ENCODE measurements around the gene ADAM23. TPM values are rescaled to one million over a fixed set of nuclear protein-coding genes. Genes with fewer than 3 reads are reported as not detected.

ADAM23 gene
- total RNA-seq, 2 experiments from 2014 or later = 0.85 to 0.98 TPM

DNA sequence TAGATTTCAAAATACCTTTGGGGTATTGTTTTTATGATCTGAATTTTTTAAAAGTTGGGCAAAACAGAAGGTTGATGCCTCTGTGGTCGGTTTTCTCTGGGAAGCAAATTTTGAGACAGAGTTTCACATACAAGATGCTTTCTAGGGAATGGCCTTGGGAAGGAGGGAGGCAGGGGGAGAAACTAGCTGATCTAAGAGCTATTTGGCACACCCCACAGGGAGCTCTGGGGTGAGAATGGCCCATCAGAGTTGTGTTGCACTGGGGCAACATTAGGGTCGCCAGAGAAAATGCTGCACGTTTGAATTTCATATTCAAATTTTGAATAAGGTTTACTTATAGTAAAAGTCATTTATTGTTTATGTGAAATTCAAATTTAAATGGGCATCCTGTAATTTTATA lies 11.9 kb upstream of the ADAM23 start:
- Mint-ChIP-seq H3K27ac (no peak overlapping the region), H3K9me3 (no peaks in the 10 kb centered on the region), H3K4me1 (no peaks in the 10 kb centered on the region), H3K4me3 (no peak overlapping the region), H3K27me3 (peaks cover 8% of the 10 kb centered on the region), H3K36me3 (ENCODE audit: low read depth) (no peaks in the 10 kb centered on the region)
- CTCF ChIA-PET = no interaction called here
- DNase-seq = no peak
- POLR2A ChIA-PET = no interaction called here

DNA sequence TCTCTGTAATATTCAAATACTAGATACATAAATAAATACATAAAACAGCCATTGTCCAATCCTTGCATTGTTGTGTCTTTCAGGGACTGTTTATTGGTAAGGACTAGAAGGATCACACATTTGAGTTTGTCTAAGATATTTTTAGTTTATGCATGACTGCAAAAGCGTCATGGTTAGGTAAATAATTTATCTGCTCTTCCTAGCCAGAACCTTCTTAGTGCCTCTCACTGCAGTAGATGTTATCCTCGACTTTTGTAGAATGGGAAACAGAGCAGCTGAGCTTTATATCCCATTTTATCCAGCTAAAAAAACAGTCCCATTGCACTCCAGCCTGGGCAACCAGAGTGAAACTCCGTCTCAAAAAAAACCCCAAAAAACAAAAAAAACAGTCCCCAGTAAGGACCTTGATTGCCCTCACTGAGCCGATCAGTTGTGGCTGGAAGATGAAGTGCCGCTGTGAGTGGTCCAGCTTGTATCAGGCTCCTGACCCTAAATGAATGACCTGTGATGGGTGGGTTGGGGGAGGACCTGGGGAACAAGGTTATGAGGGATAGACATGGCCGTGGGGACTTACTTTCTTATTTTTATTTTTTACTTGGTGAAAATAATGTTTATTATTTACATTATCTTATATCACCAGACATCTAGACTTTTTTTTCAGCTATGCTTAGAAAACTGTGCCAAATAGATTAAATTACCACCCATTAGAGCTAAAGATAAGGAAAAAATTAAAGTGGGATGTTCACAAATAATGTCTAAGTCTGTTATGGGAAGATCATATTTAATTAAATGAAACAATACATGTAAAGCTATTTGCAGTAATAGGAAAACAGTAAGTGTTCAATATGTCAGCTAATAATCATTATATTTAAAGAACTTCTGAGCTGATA lies 10.9 kb upstream of the ADAM23 start:
- peaks cover 8% of the 10 kb centered on the region for H3K27me3 Mint-ChIP-seq
- H3K27ac Mint-ChIP-seq = no peak overlapping the region
- ChIA-PET POLR2A (no interaction called here), CTCF (no interaction called here)
- no peaks in the 10 kb centered on the region for H3K4me1 Mint-ChIP-seq
- DNase-seq = no peak
- no peaks in the 10 kb centered on the region for H3K36me3 Mint-ChIP-seq (ENCODE audit: low read depth)
- no peaks in the 10 kb centered on the region for H3K9me3 Mint-ChIP-seq
- H3K4me3 Mint-ChIP-seq = no peak overlapping the region

DNA sequence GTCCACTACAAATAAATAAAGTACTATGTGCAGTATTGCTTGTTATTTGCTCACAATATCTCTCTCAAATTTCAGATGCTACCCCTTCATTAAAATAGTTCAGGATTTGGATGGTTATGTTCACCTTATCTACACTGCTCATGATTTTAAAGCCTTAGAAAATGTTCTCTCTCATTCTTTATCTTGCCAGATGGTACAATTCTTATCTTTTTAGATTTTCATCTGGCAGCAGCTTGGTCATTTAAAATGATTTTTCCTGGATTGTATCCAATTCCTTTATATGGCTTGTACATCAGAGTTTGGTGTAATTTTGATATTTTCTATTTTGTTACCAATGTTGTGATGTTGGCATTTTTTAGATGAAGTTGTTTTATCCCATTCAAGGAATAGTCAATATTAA lies 10.1 kb upstream of the ADAM23 start:
- Mint-ChIP-seq H3K4me3 (no peak overlapping the region), H3K9me3 (no peaks in the 10 kb centered on the region), H3K4me1 (no peaks in the 10 kb centered on the region), H3K36me3 (ENCODE audit: low read depth) (no peaks in the 10 kb centered on the region), H3K27ac (no peak overlapping the region), H3K27me3 (peaks cover 8% of the 10 kb centered on the region)
- no peak for DNase-seq
- ChIA-PET POLR2A (no interaction called here), CTCF (no interaction called here)

DNA sequence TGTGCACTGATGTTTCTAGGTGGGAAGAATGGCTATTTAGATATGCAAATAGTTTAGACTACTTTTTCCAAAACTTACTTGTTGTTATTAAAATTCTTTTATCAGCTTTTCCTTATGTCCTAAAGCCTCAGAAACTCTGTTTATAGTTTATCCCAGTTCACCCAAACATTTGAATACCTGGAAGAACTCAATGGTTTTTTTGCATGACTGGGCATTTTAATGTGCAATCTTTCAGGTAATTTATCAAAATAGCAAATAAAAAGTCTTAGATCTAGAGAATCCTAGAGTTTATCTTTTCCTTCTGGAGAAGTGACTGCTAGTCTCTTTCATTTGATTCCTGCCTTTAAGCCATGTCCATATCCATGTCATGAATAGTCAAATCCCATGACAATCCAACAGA lies 9.6 kb upstream of the ADAM23 start:
- Mint-ChIP-seq H3K4me3 (no peak overlapping the region), H3K9me3 (no peaks in the 10 kb centered on the region), H3K27ac (no peak overlapping the region), H3K27me3 (peaks cover 12% of the 10 kb centered on the region), H3K36me3 (ENCODE audit: low read depth) (no peaks in the 10 kb centered on the region), H3K4me1 (no peaks in the 10 kb centered on the region)
- POLR2A ChIA-PET = no interaction called here
- CTCF ChIA-PET = no interaction called here
- DNase-seq = no peak

DNA sequence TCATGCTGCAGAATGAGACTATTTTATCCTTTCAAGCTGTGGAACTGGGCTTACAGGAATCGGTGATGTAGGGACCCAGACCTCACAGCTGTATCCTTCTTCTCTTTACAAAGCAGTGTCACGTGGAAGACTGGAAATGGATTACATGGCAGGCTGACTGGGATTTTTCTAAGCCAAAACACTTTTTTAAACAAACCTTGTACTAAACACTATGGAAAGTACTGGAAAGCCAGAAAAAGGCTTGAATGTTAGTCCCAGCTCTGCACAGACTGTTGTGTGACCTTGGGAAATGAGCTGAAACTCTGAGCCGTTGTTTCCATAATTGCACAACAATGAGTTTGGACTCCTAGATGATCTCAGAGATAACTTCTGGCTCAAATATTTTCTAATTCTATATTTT lies 7.6 kb upstream of the ADAM23 start:
- H3K27ac Mint-ChIP-seq = no peak overlapping the region
- POLR2A ChIA-PET = no interaction called here
- no peak for DNase-seq
- no peaks in the 10 kb centered on the region for H3K36me3 Mint-ChIP-seq (ENCODE audit: low read depth)
- H3K4me3 Mint-ChIP-seq = no peak overlapping the region
- no peaks in the 10 kb centered on the region for H3K4me1 Mint-ChIP-seq
- H3K9me3 Mint-ChIP-seq = no peaks in the 10 kb centered on the region
- CTCF ChIA-PET = no interaction called here
- H3K27me3 Mint-ChIP-seq = peaks cover 25% of the 10 kb centered on the region

DNA sequence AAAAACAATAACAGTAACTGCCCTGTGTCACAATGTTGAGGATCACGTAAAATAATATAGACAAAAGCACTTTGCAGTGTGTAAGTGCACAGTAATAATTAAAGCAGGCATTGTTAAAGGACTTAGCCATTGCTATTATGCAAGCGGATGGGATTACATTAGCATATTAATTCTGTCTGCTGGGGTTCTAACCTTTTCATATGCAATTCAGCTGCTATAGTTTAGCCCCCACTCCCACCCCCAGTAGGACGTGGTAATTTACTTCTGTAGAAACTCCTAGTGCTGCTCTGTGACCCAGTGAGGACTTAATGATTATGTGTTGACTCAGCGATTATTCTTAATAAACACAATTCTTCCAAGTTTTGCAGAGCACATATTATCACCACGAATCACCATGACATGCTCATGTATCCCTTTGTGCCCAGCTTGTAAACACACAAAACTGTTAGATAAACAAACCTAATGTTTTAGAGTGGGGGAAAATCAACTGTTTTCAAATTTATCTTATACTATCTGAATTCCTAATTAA lies 5.1 kb upstream of the ADAM23 start:
- ChIA-PET CTCF (no interaction called here), POLR2A (no interaction called here)
- Mint-ChIP-seq H3K9me3 (no peaks in the 10 kb centered on the region), H3K4me1 (peaks cover 11% of the 10 kb centered on the region), H3K27me3 (peaks cover 40% of the 10 kb centered on the region), H3K36me3 (ENCODE audit: low read depth) (no peaks in the 10 kb centered on the region), H3K27ac (no peak overlapping the region), H3K4me3 (no peak overlapping the region)
- no peak for DNase-seq

DNA sequence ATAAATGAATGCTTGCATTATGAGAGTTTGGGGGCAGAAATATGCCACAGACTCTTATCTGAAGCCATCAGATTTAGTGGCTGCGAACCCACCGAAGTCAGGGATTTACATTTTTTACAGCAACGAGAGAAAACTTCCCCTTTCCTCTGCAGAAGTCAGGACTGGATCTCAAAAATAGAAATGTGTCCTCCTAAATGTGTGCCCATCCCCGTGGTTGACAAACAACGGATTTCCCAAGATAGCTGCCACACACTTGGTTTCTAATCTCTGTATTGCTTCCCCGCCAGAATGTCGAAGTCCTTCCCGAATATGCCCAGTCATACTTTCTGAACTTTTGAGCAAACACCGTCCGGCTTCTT lies 879 bp upstream of the ADAM23 start:
- Mint-ChIP-seq H3K4me1 (peaks cover 15% of the 10 kb centered on the region), H3K27me3 (peaks cover 63% of the 10 kb centered on the region), H3K36me3 (ENCODE audit: low read depth) (no peaks in the 10 kb centered on the region), H3K27ac (no peak overlapping the region), H3K4me3 (peak overlapping the region; percentile 68), H3K9me3 (no peaks in the 10 kb centered on the region)
- no peak for DNase-seq
- ChIA-PET POLR2A (no interaction called here), CTCF (no interaction called here)

DNA sequence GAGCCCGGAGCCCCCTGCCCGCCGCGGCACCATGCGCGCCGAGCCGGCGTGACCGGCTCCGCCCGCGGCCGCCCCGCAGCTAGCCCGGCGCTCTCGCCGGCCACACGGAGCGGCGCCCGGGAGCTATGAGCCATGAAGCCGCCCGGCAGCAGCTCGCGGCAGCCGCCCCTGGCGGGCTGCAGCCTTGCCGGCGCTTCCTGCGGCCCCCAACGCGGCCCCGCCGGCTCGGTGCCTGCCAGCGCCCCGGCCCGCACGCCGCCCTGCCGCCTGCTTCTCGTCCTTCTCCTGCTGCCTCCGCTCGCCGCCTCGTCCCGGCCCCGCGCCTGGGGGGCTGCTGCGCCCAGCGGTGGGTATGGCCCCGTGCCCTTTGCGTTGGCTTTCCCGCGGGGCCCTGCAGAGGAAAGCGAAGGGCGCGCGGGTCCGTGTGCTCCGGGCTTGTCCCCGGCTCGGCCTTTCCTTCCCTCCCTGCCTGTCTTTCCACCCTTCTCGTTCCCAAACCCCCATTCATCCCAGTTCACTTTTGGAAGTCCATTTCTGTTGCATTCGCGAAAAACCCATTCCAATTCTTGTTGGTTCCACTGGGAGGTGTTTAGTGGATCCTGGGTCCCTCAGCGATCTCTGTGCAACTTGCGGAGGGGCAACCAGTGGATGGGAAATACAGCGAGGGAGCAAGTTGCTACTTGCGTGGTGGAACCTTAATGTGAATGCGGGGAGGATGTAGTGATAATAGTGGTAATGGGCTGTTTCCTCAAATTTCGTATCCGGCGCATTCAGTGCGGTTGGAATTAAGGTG lies 599 bp downstream of the ADAM23 start:
- ChIA-PET CTCF (no interaction called here), POLR2A (no interaction called here)

DNA sequence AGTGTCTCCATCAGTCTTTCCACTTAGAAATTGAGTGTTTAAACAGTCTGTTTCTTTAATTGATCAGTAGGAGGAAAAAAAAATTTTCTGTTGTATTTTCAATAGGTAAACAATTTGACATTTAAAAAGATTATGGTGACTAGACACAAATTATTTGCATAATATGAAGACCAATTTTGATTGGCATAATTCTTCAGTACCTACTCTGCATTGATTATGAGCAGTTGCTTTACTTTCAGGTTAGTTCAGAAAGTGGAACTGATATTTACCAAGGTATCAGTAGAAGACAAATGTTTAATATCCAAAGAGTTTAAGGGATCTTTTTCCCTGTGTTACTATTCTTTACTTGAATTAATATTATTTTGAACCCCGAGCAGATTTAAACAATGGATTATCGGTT lies 2.6 kb downstream of the ADAM23 start:
- Mint-ChIP-seq H3K27ac (no peak overlapping the region), H3K36me3 (ENCODE audit: low read depth) (no peaks in the 10 kb centered on the region), H3K27me3 (peaks cover 50% of the 10 kb centered on the region), H3K4me1 (peaks cover 15% of the 10 kb centered on the region), H3K9me3 (no peaks in the 10 kb centered on the region), H3K4me3 (no peak overlapping the region)
- CTCF ChIA-PET = no interaction called here
- DNase-seq = no peak
- POLR2A ChIA-PET = no interaction called here

More for the DNA sequence above, 599 bp downstream of the ADAM23 start:
- DNase-seq = peak; percentile 19
- H3K27ac Mint-ChIP-seq = no peak overlapping the region
- H3K27me3 Mint-ChIP-seq = peaks cover 62% of the 10 kb centered on the region
- H3K9me3 Mint-ChIP-seq = no peaks in the 10 kb centered on the region
- no peaks in the 10 kb centered on the region for H3K36me3 Mint-ChIP-seq (ENCODE audit: low read depth)
- peak overlapping the region; percentile 74 for H3K4me3 Mint-ChIP-seq
- H3K4me1 Mint-ChIP-seq = peaks cover 15% of the 10 kb centered on the region

DNA sequence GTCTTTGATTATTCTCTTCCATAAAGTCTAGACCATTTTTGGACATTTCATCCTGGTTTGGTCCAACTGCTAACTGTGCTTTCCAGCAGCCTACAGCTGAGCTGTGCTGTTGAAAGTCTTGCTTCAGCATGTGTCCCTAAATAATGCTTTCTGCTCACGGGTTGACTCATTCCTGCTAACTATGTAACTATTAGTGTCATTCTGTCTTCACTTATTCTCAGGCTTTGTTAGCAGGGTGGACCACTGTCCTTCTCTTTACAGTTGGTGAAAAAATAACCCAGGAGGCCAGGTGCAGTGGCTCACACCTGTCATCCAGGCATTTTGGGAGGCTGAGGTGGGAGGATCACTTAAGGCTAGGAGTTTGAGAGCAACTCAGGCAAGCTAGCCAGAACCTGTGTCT lies 8.9 kb downstream of the ADAM23 start:
- peaks cover 7% of the 10 kb centered on the region for H3K27me3 Mint-ChIP-seq
- POLR2A ChIA-PET = no interaction called here

DNA sequence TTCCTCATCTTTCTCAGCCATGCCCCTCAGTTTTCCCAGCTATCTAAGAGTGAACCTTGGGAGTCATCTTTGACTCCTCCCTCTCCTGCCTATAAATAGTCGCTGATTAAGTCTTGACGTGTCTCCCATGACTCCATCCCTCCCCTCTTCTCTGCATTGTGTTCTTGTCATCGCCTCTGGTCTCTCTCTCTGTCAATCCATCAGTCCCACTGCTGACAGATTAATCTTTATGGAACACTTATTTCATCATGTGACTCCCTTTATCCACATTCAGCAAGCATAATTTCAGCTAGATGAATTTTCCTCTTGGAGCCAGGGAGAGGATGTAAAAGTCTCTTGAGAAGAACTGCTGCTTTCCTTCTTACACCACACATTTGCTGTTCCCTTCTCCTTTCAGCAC lies 9.4 kb downstream of the ADAM23 start:
- Mint-ChIP-seq H3K4me3 (no peak overlapping the region), H3K36me3 (ENCODE audit: low read depth) (no peaks in the 10 kb centered on the region), H3K27me3 (peaks cover 2% of the 10 kb centered on the region), H3K27ac (no peak overlapping the region), H3K4me1 (no peaks in the 10 kb centered on the region), H3K9me3 (no peaks in the 10 kb centered on the region)
- ChIA-PET CTCF (no interaction called here), POLR2A (no interaction called here)
- no peak for DNase-seq

More for the DNA sequence above, 8.9 kb downstream of the ADAM23 start:
- Mint-ChIP-seq H3K36me3 (ENCODE audit: low read depth) (no peaks in the 10 kb centered on the region), H3K4me1 (no peaks in the 10 kb centered on the region), H3K9me3 (no peaks in the 10 kb centered on the region), H3K27ac (no peak overlapping the region), H3K4me3 (no peak overlapping the region)
- DNase-seq = no peak
- CTCF ChIA-PET = interaction anchor here (0.5 kb wide), 1 partner anchor 127 kb away, joined by 6 read pairs; no protein-coding TSS in a partner anchor

DNA sequence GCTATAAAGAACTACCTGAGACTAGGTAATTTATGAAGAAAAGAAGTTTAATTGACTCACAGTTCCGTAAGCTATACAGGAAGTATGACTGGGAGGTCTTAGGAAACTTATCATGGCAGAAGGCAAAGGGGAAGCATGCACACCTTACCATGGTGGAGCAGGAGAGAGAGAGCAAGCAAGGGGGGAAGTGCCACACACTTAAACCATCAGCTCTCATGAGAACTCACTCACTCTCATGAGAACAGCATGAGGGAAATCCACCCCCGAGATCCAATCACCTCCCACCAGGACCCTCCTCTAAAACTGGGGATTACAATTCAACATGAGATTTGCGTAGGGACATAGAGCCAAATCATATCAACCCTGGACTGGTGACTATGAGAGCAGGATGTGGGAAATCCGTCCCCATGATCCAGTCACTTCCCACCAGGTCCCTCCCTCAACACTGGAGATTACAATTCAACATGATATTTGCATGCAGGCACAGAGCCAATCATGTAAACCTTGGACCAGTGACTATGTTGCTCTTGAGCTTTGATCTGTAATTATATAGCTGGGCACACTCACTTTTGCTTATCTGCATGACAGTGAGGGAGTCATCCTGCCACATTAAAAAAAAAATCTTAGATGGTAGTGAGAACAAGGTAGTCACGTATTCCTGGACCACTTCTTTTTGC lies 12.9 kb downstream of the ADAM23 start:
- Mint-ChIP-seq H3K27ac (no peak overlapping the region), H3K9me3 (no peaks in the 10 kb centered on the region), H3K4me1 (no peaks in the 10 kb centered on the region), H3K4me3 (no peak overlapping the region), H3K36me3 (ENCODE audit: low read depth) (no peaks in the 10 kb centered on the region), H3K27me3 (peaks cover 6% of the 10 kb centered on the region)
- CTCF ChIA-PET = no interaction called here
- no peak for DNase-seq
- POLR2A ChIA-PET = no interaction called here

DNA sequence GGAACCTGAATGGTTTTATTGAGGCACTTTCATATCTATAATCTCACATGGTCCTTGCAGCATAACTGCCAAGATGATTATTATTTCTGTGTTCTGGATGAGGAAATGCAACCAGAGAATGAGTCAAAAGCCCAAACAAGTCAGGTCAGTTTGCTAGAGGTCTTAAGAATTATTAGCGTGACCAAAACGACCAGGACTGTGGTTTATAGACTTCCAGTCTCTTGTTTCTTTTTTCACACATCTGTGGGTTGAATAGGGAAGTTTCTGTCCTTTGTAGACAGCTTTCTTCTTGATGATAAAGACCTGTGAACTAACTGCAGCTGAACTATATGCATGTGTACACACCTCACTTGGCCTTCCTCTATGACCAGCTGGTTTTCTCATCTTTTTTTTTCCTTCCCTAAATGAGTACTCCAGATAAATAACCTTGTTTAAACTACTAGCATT lies 13.9 kb downstream of the ADAM23 start:
- CTCF ChIA-PET = no interaction called here
- H3K36me3 Mint-ChIP-seq (ENCODE audit: low read depth) = no peaks in the 10 kb centered on the region
- H3K27ac Mint-ChIP-seq = no peak overlapping the region
- POLR2A ChIA-PET = no interaction called here
- H3K4me1 Mint-ChIP-seq = no peaks in the 10 kb centered on the region
- H3K4me3 Mint-ChIP-seq = no peak overlapping the region
- DNase-seq = no peak
- H3K27me3 Mint-ChIP-seq = peaks cover 6% of the 10 kb centered on the region
- H3K9me3 Mint-ChIP-seq = no peaks in the 10 kb centered on the region
